Astrocyte (in vitro differentiated cells and primary cell): ENCODE data around the gene WDR73.

Experiments
- EZH2 ChIP-seq: IDR thresholded peaks from 2 replicates; pipeline ENCODE4 v1.6.1; 2012; ENCODE audit warnings: mild to moderate bottlenecking, low read length, inconsistent platforms; ENCODE audit not compliant: insufficient read depth
- TF ChIP-seq, protein P1 (sequence below): IDR thresholded peaks from 2 replicates; pipeline ENCODE4 v1.5.1; 2011; ENCODE audit warnings: low read depth, mild to moderate bottlenecking, inconsistent platforms, low read length, moderate library complexity; ENCODE audit not compliant: insufficient read depth

DNA sequence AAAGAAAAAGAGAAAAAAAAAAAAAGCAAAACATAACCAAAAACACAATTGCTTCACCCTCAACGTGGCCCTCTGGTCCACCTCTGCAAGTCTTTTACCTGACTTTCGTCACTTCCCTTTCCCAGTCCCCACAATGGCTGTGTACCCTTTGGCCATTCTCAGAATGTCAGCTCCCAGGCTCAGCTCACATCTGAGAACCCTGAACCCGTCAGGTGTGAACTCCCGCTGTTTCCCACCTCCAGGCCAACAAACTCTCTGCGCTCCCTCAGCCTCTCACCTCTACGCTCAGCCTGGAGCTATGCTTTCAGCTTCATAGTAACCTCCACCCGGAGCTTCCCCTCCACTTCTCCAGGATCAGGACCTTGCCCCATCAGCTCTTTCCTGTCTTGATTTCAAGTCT is 29.7 kb downstream of the WDR73 start:
- TF ChIP-seq, protein P1, sequence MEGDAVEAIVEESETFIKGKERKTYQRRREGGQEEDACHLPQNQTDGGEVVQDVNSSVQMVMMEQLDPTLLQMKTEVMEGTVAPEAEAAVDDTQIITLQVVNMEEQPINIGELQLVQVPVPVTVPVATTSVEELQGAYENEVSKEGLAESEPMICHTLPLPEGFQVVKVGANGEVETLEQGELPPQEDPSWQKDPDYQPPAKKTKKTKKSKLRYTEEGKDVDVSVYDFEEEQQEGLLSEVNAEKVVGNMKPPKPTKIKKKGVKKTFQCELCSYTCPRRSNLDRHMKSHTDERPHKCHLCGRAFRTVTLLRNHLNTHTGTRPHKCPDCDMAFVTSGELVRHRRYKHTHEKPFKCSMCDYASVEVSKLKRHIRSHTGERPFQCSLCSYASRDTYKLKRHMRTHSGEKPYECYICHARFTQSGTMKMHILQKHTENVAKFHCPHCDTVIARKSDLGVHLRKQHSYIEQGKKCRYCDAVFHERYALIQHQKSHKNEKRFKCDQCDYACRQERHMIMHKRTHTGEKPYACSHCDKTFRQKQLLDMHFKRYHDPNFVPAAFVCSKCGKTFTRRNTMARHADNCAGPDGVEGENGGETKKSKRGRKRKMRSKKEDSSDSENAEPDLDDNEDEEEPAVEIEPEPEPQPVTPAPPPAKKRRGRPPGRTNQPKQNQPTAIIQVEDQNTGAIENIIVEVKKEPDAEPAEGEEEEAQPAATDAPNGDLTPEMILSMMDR = no peak
- no peak for TF ChIP-seq EZH2
